22Rv1 (cell line): ENCODE measurements around the gene ZC3H7B.

Experiments used
- H3K27ac ChIP-seq: fragments of 450-650 bp; 2 replicates; pipeline ENCODE4 v1.5.1; 2017
- CTCF ChIP-seq: fragments of 450-650 bp; IDR thresholded peaks from 2 replicates; pipeline ENCODE4 v1.5.1; 2017; ENCODE audit warnings: mild to moderate bottlenecking
- ZFX ChIP-seq: fragments of 450-650 bp; IDR thresholded peaks from 2 replicates; pipeline ENCODE4 v1.6.1; 2017; ENCODE audit warnings: antibody characterized with exemption, borderline replicate concordance

ZC3H7B gene

GRCh38 chr22:41341012-41341411, 39.7 kb downstream of the ZC3H7B start:
- no peak overlapping the region for H3K27ac ChIP-seq
- TF ChIP-seq CTCF, result no peak
- no peak for TF ChIP-seq ZFX

GRCh38 chr22:41341990-41342389, 40.7 kb downstream of the ZC3H7B start:
- no peak for TF ChIP-seq ZFX
- TF ChIP-seq CTCF, result no peak
- H3K27ac ChIP-seq, result no peak overlapping the region

- TF ChIP-seq ZFX (no peak), CTCF (no peak)
- no peak overlapping the region for H3K27ac ChIP-seq
These were observed 42.0 kb downstream of the ZC3H7B start for GRCh38 chr22:41343300-41343699.

DNA sequence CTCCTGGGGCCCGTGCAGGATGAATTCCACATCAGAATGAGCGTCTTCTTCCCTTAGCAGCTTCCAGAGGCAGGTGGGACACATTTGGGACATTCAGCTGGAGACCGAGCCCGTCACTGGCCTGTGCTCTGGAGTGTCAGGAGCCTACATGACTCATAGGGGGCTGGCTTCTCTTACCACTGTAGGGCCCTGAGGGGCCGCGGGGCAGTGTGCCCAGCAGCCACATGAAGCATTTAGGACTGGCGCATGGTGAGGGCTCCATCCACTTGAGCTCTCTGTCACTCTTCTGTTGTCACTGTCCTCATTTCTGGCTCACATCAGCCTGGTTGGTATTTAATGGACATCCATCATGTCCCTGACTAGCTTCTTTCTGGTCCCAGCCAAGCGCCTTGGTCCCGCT, 42.4 kb downstream of the ZC3H7B start:
- TF ChIP-seq CTCF, result no peak
- H3K27ac ChIP-seq, result no peak overlapping the region

DNA sequence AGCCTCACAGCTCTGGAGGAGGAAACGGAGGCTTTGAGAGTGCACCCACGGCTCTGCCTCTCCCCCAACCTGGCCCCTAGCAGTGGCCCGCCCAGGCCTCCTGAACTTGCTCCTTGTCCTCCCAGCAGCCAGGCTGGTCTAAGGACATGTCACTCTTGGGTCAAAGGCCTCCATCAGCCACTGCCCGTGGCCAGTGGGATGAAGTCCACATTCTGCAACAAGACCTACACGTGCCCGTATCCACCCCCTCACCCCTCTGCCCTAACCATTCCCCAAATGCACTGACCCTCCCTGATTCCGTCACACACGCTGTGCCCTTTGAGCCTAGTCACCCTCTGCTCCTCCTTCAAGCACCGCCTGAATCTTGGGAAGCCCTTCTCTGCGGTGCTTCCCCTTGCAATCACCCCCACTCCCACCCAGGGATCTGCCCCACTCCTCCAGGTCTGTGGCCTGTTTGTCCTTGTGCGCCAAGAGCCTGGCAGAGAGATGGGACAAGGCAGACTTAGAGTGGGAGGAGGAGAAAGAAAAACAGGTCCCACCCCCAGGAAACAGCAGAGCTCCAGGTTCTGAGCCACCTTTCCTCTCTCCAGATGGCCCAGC, 43.0 kb downstream of the ZC3H7B start:
- TF ChIP-seq ZFX (no peak), CTCF (no peak)
- no peak overlapping the region for H3K27ac ChIP-seq

GRCh38 chr22:41345807-41346335, 44.5 kb downstream of the ZC3H7B start:
- no peak overlapping the region for H3K27ac ChIP-seq
- no peak for TF ChIP-seq ZFX
- no peak for TF ChIP-seq CTCF

DNA sequence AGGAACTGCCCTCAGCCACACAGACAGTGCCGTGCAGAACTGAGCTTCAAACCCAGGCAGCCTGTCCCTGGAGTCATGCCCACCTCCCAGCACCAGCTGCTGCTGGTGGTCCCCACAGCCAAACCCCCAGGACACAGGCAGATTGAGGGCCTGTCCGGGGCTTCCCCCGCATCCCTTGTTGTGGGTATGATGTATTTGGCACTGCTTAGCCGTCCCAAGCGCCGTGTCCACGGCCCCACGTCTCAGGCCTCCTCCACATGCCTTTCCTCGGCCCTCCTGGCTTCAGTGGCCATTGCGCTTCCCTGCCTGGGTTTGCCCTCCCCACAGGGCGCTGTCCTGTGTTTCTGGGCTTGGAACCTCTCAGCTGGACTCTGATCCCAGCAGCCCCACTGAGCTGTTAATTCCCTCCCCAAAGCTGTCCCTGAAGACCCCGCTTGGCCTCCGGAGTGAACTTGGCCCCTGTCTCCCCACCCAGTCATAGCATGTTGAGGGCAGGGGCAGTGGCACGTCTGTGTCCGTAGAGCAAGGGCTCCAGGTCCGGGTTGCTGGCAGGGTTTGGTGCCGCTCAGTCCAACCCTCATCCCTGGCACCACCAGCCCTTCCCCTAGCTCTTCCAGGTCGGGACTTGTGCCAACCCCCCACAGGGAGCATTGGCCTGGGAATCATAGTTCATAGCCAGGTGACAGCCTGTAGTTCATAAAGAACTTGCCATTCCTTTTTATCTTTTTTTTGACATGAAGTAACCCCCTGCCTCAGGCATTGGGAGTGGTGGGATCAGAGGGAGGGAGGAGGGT, 45.9 kb downstream of the ZC3H7B start:
- no peak for TF ChIP-seq ZFX
- TF ChIP-seq CTCF, result no peak
- no peak overlapping the region for H3K27ac ChIP-seq
